GM12872 (cell line): ENCODE results near the gene CCBE1.

Experiments used
- CTCF ChIP-seq: IDR thresholded peaks from 3 replicates; pipeline ENCODE4 v1.5.1; 2011; ENCODE audit warnings: low read depth, mild to moderate bottlenecking, low read length, moderate library complexity; ENCODE audit not compliant: insufficient read depth

Gene CCBE1

GRCh38 chr18:59700535-59700967, 3.3 kb upstream of the CCBE1 start:
- TF ChIP-seq CTCF: no peak

- TF ChIP-seq CTCF: no peak
These were observed 2.7 kb upstream of the CCBE1 start for GRCh38 chr18:59699750-59700534.

- TF ChIP-seq CTCF: no peak
These were observed 1.8 kb upstream of the CCBE1 start for GRCh38 chr18:59699061-59699460.

GRCh38 chr18:59696311-59697235, 650 bp downstream of the CCBE1 start:
- TF ChIP-seq CTCF: no peak

- no peak for TF ChIP-seq CTCF
These were observed 1.7 kb downstream of the CCBE1 start for GRCh38 chr18:59695551-59695950.

- no peak for TF ChIP-seq CTCF
These were observed 2.4 kb downstream of the CCBE1 start for GRCh38 chr18:59694824-59695223.

- TF ChIP-seq CTCF: no peak
These were observed 5.2 kb downstream of the CCBE1 start for GRCh38 chr18:59691996-59692395.
